Measurements from ENCODE around the gene KNOP1. TPM values are rescaled to one million over a fixed set of nuclear protein-coding genes. Genes with fewer than 3 reads are reported as not detected.

KNOP1 gene
- total and polyA plus RNA-seq, 2 of the 4 experiments (the other 2 are of a cell fraction), result 7.0 to 8.4 TPM

DNA sequence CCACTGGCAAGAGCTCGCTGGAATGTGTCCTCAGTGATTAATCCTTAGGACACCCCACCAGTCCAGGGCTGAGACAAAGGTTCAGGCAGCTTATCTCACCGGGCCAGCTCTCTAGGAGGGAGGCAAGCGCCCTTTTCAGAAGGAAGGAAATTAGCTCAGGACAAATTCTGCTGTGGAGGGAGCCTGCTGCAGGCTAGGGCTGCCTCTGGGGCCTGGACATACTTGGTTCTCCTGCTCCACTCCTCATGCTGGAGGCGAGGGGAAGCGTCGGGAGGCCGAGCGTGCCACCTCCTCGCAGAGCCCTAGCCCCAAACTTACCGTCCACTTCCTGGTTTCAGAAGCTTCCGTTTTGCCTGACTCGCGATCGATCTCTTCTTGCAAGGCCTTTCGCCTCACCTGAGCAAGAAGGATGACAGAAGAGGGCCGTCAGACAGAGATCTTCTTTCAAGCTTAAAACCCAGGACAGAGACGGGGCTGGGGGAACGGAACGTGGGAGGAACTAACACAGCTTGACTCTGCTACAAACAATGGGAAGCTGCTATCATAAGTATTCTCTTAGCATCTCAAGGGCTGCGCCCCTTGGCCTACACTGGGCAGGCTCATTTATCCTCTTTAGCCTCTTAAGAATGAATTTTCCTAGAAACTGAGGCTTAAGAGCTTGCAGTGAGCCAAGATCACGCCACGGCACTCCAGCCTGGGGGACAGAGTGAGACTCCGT is 7.7 kb downstream of the KNOP1 start:
- no peak for DNase-seq
- no TSS peak for BruUV-seq (replicated peaks)
- Histone ChIP-seq H4K91ac (ENCODE audit: insufficient read depth, low read depth, low read length) (no peak overlapping the region), H3K23ac (ENCODE audit: low read depth, low read length) (no peak overlapping the region), H2BK120ac (ENCODE audit: low read depth, low read length) (no peak overlapping the region), H3K79me1 (ENCODE audit: low read depth in 1 of 2, low read length in 2 of 2) (peaks cover 37 to 72% of the 10 kb centered on the region in 2 experiments), H3K9ac (ENCODE audit: low read depth, low read length) (no peak overlapping the region), H3K9me3 (ENCODE audit: control insufficient read depth, insufficient read depth, low read length) (no peaks in the 10 kb centered on the region), H3K18ac (ENCODE audit: low read depth, low read length) (no peak overlapping the region), H3K4me1 (ENCODE audit: control insufficient read depth, insufficient read depth, low read length) (no peaks in the 10 kb centered on the region), H2BK20ac (ENCODE audit: low read depth, low read length) (no peak overlapping the region), H3K36me3 (ENCODE audit: control insufficient read depth, insufficient read depth, low read length) (peaks cover 54% of the 10 kb centered on the region), H2BK15ac (ENCODE audit: low read depth, low read length) (no peak overlapping the region), H2BK5ac (ENCODE audit: low read depth, low read length, poor library complexity, severe bottlenecking) (no peak overlapping the region), H2AK5ac (ENCODE audit: low read depth, low read length) (no peak overlapping the region), H4K20me1 (ENCODE audit: insufficient read depth, low read length) (peaks cover 9% of the 10 kb centered on the region), H3K4me3 (ENCODE audit: insufficient read depth, low read depth, low read length) (no peak overlapping the region), H3K4ac (ENCODE audit: low read depth, low read length) (no peak overlapping the region), H4K8ac (ENCODE audit: low read depth in 2 of 2, low read length in 2 of 2) (no peak overlapping the region), H4K5ac (ENCODE audit: low read depth, low read length) (no peak overlapping the region), H2AFZ (replicated peaks; ENCODE audit: low read length, poor library complexity) (no peak overlapping the region), H3K27me3 (ENCODE audit: control insufficient read depth, insufficient read depth, low read length) (no peaks in the 10 kb centered on the region), H2AK9ac (replicated peaks; ENCODE audit: low read depth, low read length, poor library complexity) (no peak overlapping the region), H3K4me2 (ENCODE audit: low read depth, low read length) (no peak overlapping the region), H3K27ac (ENCODE audit: insufficient read depth, low read length) (no peak overlapping the region), H3K9me1 (ENCODE audit: insufficient read depth, low read length) (no peaks in the 10 kb centered on the region; the same call in 1 of the 2 replicates), H3K14ac (replicated peaks; ENCODE audit: low read depth, low read length) (no peak overlapping the region), H3K56ac (ENCODE audit: extremely low read depth, insufficient read depth, low read length) (no peak overlapping the region)
- 94% methylated on average over 11 of the region's 23 CpGs; no CpG with 5 or more reads in 1 of the 2 experiments for WGBS, 2 experiments (ENCODE audit: extremely low coverage in 2 of 2, insufficient read length in 1 of 2)
- dilution Hi-C loops (cut with HindIII; ENCODE audit: low sequenced_read_pairs, unreplicated experiment) (no loop called here), intact Hi-C loops (cut with micrococcal nuclease) (loop anchor here (10.0 kb wide), 1 partner anchor 106 kb away; no protein-coding TSS in a partner anchor), in situ Hi-C loops (cut with MboI; ENCODE audit: low sequenced_read_pairs) (loop anchor here (25.0 kb wide), 1 partner anchor 598 kb away; the partner anchor contains the start of gene ITPRIPL2)
- no peak for TF ChIP-seq RAD21 (IDR thresholded peaks at IDR 0.05; ENCODE audit: low read length)
- TF ChIP-seq POLR2A (IDR thresholded peaks at IDR 0.05; ENCODE audit: low read depth, low read length), result no peak
- TF ChIP-seq SMC3 (IDR thresholded peaks at IDR 0.05; ENCODE audit: low read depth, low read length), result no peak
- TF ChIP-seq CHD1 (IDR thresholded peaks at IDR 0.05; ENCODE audit: low read depth, low read length), result no peak
- no peak for TF ChIP-seq BHLHE40 (IDR thresholded peaks at IDR 0.05; ENCODE audit: low read depth, low read length)
- ChIA-PET CTCF (interaction anchor here (0.6 kb wide), 1 partner anchor 127 kb away, joined by 3 read pairs; no protein-coding TSS in a partner anchor), POLR2A (ENCODE audit: unreplicated experiment) (interaction anchor here (0.7 kb wide), 1 partner anchor 25 kb away, joined by 5 read pairs; no protein-coding TSS in a partner anchor)
- no peak for ATAC-seq (ENCODE audit: low read depth)
